ENCODE data around the gene TOM1L1. TPM values are rescaled to one million over a fixed set of nuclear protein-coding genes. Genes with fewer than 3 reads are reported as not detected.

TOM1L1 gene
- total RNA-seq, 2 donors from 2014 or later = 10.0 to 10.4 TPM

DNA sequence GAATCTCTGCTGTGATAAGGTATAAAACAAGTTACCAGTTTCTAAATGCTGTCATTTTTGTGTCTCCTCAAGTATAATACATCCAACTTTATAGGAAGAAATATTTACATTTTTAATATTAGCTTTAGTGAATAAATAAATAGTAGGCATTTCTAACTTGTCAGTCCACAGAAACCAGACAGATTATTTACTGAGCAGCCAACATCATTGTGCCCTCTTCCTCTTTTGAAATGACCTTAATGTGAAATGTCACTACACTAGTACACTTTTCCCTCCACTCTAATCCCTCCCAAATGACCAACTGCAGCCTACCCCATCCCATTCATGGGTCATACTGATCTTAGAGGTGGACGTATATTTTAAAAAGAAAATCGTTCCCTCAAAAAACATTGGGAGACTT, 77.1 kb downstream of the TOM1L1 start:
- no peak for DNase-seq
- intact Hi-C loops (cut with DNase I) = no loop called here
- ATAC-seq = no peak

DNA sequence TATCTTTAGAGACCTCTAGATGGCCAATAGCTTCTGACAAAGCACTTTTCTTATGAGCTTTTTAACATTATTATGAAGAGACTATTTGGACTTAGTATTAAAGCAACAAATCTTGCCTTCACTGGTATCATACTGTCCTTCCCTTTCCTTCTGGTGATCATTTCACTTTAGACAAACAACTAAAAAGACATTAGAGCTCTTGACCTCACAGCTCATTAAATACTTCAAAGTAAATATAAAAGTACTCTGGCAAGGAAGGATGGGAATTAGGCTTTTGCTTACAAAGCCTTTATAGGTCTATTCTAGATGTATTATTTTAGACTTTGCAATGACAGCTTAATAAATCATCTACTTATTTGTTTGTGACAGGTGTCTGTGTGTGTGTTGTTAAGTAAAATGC, 79.0 kb downstream of the TOM1L1 start:
- intact Hi-C loops (cut with DNase I) = no loop called here
- DNase-seq (no peak), ATAC-seq (no peak)

- DNase-seq = no peak
- intact Hi-C loops (cut with DNase I) = no loop called here
- no peak for ATAC-seq
Measured at GRCh38 chr17:54980375-54980774, 79.7 kb downstream of the TOM1L1 start.

GRCh38 chr17:54982399-54982798, 81.7 kb downstream of the TOM1L1 start:
- DNase-seq (no peak), ATAC-seq (no peak)
- intact Hi-C loops (cut with DNase I) = no loop called here

- intact Hi-C loops (cut with DNase I) = no loop called here
- DNase-seq = no peak
- ATAC-seq = no peak
Measured at GRCh38 chr17:54983260-54983659, 82.6 kb downstream of the TOM1L1 start.

- DNase-seq (no peak), ATAC-seq (no peak)
- intact Hi-C loops (cut with DNase I) = no loop called here
Measured at GRCh38 chr17:54985476-54985875, 84.8 kb downstream of the TOM1L1 start.

GRCh38 chr17:54990118-54990517, 89.5 kb downstream of the TOM1L1 start:
- intact Hi-C loops (cut with DNase I) = loop anchor here (10.0 kb wide), 2 partner anchors 365 to 525 kb away; partner anchors contain the start of gene SMIM36 (in 1 of the 2)

DNA sequence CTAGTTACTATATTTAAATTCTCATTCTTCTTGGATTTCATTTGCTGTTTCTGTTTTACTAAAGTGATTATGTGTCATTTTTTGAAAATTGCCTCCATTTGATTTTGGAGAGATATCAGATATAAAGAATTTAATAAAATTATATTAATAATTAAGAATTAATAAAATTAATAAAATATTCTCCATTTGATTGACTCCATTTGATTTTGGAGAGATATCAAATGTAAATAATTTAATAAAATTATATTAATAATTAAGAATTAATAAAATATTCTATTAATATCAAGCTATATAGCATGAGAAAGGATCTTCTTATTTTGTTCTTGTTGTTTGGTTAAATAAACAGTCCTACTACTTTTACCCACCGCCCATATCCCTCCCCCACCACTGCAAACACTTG, 90.9 kb downstream of the TOM1L1 start:
- ATAC-seq = no peak
- intact Hi-C loops (cut with DNase I) = loop anchor here (10.0 kb wide), 2 partner anchors 363 to 523 kb away; partner anchors contain the start of gene SMIM36 (in 1 of the 2)
- DNase-seq = no peak

More at GRCh38 chr17:54990118-54990517, 89.5 kb downstream of the TOM1L1 start:
- ATAC-seq (no peak), DNase-seq (no peak)

GRCh38 chr17:54992797-54993639, 92.4 kb downstream of the TOM1L1 start:
- peak; percentile 38 to 47 for ATAC-seq

DNA sequence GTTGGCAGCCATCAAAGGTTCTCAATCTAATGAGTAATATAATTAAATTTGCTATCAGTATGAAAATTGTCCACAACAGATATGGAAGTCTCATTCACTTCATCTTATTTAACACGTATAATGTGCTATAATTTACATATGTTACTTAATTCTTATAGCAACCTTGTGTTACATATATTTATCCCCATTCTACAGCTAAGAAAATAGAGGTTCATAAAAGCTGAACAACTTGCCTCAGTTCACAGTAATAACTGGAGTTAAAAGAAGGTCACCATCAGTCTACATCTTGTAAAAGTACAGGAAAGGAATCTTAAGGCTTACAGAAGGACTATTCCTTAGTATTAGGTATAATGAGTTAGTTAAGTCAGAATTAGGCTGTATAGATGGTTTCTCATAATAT, 95.8 kb downstream of the TOM1L1 start:
- DNase-seq (no peak), ATAC-seq (no peak)
- intact Hi-C loops (cut with DNase I) = loop anchor here (10.0 kb wide), 2 partner anchors 358 to 518 kb away; partner anchors contain the start of gene SMIM36 (in 1 of the 2)

More at GRCh38 chr17:54992797-54993639, 92.4 kb downstream of the TOM1L1 start:
- intact Hi-C loops (cut with DNase I) = loop anchor here (10.0 kb wide), 2 partner anchors 362 to 522 kb away; partner anchors contain the start of gene SMIM36 (in 1 of the 2)
- no peak for DNase-seq

GRCh38 chr17:55002458-55002857, 101.8 kb downstream of the TOM1L1 start:
- no peak for DNase-seq
- no peak for ATAC-seq
- intact Hi-C loops (cut with DNase I) = no loop called here

DNA sequence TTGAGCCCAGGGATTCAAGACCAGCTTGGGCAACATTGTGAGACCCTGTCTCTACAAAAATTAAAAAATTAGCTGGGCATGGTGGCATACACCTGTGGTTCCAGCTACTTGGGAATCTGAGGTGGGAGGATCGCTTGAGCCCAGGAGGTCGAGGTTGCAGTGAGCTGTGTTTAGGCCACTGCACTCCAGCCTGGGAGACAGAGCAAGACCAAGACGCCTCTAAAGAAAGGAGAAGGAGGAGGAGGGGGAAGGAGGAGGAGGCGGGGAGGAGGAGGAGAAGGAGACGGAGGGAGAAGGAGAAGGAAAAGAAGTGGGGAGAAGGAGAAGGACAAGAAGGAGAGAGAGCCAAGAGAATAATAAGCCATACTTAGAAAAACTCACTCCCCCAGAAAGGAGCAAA, 103.8 kb downstream of the TOM1L1 start:
- no peak for DNase-seq
- intact Hi-C loops (cut with DNase I) = no loop called here
- ATAC-seq = no peak

GRCh38 chr17:55005520-55005919, 104.9 kb downstream of the TOM1L1 start:
- DNase-seq (no peak), ATAC-seq (no peak)
- intact Hi-C loops (cut with DNase I) = no loop called here

Other genes starting within 250 kb of the TOM1L1 start
- 10 to 100 TPM; 45.4 to 64.2 TPM for gene COX11, start 67.8 kb downstream of the TOM1L1 start, total RNA-seq
- gene STXBP4, start 67.9 kb downstream of the TOM1L1 start, total RNA-seq = 1 to 10 TPM; 8.0 to 8.9 TPM

Data from left cardiac atrium (tissue), 4 donors.